Stimulated activated CD4-positive, alpha-beta T cell treated with anti-CD3 and anti-CD28 coated beads, TNF-alpha, amount 100 ng/mL, for 4 hours (primary cell): Measurements from ENCODE around the gene ADH1C.
"Not testable (repeated sequence)": the region's sequence is repeated elsewhere in the genome, so short reads cannot be mapped to it uniquely, and the experiment has no call there.

Experiments used
- DNase-seq, 3 experiments: peaks; one replicate each; pipeline ENCODE4 v3.0.0-alpha.2; 2020; ENCODE audit warnings: low read depth in 3 of 3

Gene ADH1C

DNA sequence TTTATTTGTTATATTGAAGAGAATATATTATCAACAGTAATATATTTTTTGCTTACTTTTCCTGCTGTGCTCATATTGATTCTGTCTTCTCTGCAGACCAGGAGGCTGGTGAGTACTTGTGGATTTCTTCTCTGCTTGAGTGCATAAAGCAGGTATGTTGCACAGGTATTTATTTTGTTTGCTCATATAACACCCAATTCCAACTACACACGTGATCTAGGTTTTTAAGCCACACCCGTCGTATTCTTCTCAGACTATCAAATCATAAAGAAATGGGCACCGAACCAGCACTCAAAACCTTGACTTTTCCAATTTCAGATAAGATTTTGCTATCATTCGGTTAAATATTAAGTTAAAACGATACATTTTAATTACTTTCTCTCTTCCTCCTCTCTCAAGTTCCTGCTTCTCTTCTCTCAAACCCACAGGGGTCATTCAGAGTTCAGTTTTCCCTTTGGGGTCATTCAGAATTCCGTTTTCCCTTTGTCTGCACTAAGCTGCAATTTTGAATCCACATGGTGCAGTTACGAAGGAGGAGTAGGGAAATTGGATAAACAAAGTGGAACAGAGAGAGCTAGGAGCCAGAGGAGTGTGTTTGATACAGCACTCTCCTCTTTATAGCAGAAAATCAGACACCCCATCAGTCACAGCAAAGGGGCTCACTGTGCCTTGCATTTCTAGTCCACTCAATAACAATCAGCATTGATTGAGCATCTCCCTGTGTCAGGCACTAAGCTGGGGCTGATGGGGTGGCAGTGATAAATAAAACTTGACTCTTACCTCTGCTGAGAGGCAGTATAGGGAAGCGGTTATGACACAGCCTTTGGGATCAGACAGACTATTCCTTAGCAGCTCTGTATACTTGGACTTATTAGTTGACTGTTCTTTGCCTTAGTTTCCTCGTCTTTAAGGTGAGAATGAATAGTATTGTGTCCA lies at the start of gene ADH1C:
ADH1C (minus strand) TSS at position 145 of the 936 bp plus-strand sequence; CDS start at position 74, 71 bp downstream.
- no peak for DNase-seq

DNA sequence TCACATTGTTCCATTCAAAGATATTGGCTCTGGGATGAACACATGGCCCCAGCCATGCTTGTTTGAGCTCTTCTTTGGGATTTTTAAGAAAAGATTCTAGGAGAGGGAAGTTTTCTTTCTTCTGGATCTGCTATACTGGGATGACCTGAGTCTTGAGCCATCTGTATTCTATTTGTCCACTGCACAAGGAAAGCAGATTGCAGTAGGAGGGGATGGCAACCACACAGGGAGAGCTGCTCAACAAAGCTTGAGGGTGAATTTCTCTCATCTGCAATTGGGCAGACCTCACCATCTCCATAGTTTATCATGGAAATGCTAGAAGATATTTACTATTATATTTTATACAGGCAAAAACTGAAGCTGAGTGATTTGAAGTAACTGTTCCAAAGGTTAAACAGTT lies 48.3 kb upstream of the ADH1C start:
- DNase-seq: no peak

DNA sequence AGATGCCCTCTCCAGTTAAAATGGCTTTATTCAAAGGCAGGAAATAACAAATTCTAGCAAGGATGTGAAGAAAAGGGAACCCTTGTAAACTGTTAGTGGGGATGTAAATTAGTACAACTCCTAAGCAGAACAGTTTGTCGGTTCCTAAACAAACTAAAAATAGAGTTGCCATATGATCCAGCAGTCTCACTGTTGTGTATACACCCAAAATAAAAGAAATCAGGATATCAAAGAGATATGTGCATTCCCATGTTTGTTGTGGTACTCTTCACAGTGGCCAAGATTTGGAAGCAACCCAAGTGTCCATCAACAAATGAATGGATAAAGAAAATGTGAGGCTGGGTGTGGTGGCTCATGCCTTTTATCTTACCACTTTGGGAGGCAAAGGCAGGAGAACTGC lies 46.5 kb upstream of the ADH1C start:
- no peak for DNase-seq

DNA sequence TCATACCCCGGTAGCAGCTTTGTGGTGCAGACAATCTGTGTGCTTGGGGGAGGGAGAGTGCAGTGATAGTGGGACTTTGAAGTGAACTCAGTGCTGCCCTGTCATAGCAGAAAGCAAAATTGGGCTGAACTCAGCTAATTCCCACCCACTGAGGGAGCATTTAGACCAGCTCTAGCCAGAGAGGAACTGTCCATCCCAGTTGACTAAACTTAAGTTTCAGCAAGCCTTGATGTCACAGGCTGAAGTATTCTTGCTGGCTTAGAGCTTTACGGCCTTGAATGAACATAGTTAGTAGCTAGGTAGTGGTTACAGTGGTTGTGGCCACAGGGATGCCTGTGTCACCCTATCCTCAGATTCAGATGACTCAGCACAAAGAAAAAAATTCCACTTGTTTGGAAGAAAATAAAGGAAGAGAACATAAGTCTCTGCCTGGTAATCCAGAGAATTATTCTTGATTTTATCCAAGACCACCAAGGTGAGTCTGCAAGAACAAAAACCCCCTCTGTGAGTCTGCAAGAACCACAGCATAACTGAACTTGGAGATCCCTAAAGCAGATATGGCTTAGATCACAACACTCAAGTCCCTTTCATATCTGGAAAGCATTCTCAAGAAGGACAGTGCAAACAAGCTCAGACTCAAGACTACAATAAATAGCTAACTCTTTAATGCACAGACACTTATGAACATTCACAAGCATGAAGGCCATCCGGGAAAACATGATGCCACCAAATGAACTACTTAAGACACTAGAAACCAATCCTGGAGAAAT lies 43.2 kb upstream of the ADH1C start:
- DNase-seq: no peak

DNA sequence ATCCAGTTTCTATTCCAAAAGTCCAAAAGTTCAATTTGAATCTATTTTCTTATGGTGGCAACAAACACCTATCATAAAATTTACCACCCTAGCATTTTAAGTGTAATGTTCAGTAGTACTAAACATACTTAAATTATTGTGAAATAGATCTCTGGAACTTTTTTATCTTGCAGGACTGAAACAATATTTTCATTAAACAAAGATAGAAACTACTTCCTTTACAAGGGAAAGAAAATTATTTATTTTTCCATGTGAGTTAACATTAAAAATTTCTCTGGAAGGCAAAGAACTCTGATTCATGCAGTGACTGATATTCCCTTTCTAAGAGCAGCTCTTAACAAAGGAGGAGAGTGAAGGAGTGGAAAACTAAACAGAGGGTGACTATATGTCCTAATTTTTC lies 42.4 kb upstream of the ADH1C start:
- DNase-seq: no peak

DNA sequence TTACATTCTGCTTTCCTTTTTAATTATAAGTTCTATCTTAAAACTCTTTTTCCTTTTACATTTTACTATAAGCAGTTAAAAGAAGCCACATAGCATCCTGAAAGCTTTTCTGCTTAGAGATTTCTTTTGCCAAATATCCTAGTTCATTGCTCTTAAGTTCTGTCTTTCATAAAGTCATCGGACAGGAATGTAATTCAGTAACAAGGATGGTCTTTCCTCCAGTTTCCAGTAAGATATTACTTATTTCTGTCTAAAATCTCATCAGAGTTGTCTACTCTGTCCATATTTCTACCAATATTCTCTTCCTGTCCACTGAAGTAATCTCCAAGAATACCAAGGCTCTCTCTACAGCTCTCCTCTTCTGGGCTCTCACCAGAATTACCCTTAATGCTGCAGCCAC lies 37.5 kb upstream of the ADH1C start:
- no peak for DNase-seq

DNA sequence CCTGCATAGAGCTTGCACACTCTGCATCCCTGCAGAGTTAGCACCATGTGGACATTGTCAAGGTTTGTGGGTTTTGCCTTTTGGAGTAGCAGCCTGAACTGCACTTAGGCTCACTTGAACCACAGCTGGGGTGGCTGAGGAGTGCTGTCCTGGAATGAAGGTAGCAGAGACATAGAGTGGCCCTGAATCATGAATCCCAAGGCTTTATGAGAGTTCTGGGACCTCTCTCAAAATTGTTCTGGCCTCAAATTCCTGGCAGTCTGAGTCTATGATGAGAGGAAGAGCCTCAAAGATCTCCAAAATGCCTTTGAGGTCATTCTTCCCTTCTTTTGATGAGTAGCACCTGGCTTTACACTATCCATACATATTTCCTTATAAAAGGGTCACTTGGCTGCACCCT lies 37.1 kb upstream of the ADH1C start:
- DNase-seq: no peak

DNA sequence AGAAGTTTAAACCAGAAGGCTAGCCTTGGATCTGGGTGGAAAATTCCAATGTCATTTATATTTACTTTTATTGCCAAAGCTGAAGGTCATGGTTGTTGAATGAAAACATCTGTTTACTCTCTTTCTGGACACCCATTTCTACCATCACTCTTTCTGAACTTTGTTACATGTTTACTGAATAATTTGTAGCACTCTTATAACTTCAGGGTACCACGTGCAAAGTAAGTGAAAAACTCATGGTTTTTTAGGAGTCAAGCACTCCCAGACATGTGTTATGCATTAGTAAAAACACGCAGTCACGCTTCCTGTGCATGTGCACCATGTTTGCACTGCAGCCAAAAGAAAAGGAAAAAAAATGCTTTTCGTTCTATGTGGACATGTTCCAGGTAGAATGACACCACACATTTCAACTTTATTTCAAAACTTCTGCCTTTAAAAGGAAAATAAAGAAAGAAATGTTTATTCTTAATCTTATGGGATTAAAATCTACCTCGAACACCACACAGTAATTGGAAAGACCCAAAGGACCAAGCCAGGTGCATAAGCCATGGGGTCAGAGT lies 31.4 kb upstream of the ADH1C start:
- no peak for DNase-seq

DNA sequence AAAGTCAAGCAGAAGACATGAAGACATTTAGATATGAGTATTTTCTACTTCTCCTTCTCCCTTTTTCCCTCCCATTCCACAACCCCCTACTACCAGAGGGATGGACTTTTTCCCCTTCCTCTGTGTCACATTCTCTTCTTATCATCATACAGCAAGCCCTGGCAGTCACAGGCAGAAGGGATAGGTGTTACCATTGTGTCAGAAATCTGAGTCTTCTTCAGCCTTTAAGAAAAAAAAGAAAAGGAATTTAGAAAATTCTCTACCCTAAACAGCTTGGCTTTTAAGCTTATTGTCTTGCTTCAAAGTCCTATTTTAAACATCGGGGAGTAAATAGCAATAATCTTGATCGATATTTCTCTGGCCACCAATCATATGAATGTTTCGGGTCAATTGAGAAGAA lies 30.9 kb upstream of the ADH1C start:
- DNase-seq: no peak

DNA sequence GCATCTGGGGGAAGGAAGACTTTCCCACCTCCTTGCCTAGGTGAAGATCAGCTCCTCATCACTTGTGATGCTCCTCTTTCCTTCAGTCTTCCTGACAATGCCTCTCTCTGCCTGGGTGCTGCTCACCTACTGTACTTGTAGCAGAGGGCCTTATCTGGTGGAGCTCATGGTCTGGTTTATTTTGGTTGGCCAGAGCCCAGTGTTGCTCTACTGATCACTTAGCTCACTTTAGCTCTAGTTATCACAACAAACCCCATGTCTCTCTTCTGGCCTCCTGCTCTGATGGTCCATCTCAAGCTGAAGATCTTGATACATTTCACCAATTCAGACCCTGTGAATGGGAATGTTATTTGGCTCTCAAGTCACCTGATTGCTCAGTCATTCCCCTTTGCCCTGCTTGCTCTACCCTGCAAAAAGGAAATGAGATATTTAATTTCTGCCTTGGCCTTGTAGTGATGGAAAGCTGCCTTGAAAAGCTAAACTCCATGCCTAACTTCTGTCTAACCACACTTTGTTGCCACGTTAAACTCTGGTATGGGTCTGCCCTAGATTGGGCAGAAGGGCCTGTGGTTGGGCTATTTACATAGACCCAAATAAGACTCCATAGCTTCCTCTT lies 30.3 kb upstream of the ADH1C start:
- DNase-seq: no peak

DNA sequence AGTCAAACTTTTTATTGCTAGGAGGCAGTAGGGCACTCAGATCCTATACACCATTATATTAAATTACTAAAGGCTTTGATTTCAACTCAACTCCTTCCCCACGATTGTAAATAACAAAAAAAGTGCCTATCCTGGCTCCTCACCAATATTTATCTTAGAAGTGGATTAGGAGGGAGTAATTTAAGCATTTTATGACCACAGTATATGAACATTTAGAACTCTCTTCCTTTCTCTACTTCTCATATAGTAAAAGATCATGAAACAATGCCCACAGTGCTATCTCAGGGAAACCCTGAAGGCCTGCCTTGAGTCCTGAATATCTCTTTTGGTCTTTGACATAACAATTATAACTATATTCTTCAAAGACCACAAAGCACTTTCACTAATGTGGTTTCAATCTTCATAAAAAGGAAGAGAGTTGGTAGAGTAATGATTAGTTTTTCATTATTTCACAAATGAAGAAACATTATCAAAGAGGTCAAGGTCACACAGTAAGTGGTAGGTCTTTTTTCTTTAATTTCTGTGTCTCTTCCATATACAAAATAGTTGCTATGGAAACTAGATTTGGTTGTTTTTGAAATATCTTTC lies 29.1 kb upstream of the ADH1C start:
- no peak for DNase-seq

DNA sequence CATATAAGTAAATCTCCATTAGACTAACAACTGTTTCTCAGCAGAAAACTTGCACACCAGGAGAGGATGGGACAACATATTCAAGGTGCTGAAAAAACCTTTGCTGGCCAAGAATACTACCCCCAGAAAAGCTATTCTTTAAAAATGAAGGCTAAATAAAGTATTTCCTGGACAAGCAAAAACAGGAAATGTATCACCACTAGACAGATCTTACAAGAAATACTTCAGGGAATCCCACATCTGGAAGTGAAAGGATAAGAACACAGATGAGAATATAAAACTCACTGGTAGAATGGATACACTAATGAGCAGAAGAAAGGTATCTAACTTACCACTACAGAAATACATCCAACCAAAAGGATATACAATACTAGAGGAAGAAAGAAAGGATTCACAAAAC lies 27.0 kb upstream of the ADH1C start:
- no peak for DNase-seq

DNA sequence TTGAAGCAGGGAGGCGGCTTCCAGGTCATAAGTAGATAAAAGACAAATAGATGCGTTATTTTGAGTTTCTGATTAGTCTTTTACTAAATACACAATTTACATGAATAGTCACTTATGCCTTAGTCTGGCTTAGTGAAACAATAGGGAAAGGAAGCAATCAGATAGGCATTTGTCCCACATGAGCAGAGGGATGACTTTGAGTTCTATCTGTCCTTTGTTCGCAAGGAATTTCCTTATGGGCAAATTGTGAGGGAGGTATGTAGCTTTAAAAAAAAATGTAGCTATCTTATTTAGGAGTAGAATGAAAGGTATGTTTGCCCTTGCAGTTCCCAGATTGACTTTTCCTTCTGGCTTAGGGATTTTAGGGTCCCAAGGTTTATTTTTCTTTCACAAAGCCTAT lies 26.3 kb upstream of the ADH1C start:
- DNase-seq: no peak

DNA sequence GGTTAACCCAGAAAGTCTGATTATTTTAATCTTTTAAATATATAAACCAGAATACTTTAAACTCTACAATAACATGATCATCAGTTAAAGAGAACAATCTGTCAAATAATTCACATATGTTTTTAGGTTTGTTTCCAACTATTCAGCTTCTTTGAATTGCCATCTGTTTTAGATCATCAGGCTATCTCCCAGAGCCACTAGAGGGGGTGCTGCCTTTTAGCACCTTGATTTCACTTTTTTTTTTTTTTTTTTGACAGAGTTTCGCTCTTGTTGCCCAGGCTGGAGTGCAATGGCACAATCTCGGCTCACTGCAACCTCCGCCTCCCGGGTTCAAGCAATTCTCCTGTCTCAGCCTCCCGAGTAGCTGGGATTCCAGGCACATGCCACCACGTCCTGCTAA lies 24.8 kb upstream of the ADH1C start:
- DNase-seq: not testable (repeated sequence)

DNA sequence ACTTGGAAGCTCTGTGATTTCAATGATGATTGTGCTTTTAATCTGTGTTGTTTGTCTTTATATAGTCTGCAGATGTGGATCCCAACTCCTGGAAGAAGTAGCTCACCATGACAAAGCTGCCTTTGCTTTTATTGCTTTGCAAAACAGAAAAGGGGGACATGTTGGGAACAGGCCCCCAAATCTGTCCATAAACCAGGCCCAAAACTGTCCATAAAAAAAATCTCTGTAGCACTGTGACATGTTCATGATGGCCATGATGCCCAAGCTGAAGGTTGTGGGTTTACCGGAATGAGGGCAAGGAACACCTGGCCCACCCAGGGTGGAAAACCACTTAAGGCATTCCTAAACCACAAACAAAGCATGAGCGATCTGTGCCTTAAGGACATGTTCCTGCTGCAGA lies 19.9 kb upstream of the ADH1C start:
- not testable (repeated sequence) for DNase-seq

DNA sequence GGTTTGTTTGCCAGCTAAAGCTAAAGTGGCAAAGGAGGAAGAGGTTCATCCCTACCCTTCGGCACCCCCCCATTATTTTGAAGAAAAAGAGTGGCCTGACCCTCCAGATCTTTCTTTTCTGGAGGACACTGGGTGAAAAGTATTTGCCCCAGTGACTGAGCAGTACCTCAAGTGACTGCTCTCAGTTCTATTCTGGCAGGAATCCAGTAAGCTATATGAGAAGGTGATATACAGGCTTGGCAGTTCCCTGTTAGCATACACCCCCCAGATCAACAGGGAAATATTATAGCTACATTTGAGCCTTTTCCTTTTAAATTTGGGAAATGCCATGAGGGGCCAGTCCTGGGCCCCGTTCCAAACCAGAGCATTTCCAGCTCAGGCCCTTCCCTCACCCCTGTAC lies 15.3 kb upstream of the ADH1C start:
- not testable (repeated sequence) for DNase-seq

DNA sequence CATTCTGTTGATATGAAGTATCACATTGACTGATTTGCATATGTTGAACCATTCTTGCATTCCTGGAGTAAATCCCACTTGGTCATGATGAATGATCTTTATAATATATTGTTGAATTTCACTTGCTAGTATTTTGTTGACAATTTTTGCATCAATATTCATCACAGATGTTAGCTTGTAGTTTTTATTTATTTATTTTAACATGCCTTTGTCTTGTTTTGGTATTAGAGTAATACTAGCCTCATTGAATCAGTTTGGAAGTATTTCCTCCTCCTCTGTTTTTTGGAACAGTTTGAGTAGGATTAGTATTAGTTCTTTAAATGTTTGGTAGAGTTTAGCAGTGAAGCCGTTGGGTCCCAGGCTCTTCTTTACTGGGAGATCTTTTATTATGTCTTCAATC lies 13.9 kb upstream of the ADH1C start:
- DNase-seq: no peak

DNA sequence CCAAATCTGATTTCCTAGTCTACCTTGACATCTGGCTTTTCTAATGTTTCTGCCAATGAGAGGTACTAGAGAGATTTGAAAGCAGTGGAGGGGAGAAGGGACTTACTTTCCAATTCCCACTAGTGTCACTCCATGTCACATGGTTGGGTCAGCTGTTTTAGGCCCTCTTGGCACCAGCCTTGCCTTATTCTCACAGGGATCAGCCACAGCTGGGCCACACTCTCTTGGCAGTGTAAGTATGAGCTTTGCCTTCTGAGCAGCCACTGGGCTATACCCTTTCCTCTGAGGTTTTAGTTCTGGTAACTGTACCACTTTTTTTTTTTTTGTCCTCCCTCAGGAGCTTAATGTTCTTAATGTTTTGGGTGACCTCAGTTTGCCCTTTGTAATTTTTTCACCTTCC lies 10.2 kb upstream of the ADH1C start:
- DNase-seq: no peak

DNA sequence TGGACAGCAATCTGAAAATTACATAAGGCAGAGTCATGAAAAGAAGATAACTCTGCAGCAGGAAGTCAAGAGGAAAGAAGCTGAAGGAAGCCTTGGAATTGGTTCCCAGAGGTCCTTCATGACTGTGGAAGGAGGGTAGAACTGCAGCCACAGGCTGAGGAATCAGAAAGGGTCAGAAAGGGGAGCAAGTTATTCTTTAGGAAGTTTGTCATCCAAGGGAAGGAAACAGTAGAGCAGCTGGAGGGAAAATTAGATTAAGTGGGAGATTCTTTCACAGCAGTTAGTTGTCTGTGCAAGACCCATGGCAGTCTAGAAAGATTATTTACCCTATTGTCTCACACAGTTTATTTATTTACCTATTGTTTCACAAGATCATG lies 9.3 kb upstream of the ADH1C start:
- no peak for DNase-seq

DNA sequence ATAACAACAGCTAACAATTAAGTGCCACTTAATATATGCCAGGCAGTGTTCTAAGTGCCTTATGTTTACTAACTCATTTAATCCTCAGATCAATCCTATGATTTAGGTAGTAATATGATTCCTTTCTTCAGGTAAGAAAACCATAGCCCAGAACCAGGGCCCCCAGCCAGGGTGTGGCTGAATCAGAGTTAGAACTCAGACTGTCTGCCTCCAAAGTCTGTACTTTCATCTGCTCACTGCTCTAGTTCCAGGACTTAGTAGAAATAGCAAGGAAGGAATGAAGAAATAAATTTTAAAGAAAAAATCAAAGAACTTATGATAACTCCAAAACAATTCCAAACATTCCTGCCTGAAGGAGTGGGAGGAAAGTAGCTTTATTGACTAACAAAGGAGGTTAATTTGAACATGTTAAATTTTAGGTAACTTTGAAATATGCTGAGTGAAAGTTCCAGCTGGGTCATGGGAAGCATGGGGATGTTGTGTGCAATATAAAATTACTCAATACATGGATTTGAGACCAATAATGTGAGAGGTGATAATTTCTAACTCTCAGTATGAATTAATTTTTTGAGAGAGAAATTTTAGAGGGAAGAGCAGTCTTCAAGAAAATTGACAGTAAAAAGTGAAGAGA lies 8.8 kb upstream of the ADH1C start:
- no peak for DNase-seq

DNA sequence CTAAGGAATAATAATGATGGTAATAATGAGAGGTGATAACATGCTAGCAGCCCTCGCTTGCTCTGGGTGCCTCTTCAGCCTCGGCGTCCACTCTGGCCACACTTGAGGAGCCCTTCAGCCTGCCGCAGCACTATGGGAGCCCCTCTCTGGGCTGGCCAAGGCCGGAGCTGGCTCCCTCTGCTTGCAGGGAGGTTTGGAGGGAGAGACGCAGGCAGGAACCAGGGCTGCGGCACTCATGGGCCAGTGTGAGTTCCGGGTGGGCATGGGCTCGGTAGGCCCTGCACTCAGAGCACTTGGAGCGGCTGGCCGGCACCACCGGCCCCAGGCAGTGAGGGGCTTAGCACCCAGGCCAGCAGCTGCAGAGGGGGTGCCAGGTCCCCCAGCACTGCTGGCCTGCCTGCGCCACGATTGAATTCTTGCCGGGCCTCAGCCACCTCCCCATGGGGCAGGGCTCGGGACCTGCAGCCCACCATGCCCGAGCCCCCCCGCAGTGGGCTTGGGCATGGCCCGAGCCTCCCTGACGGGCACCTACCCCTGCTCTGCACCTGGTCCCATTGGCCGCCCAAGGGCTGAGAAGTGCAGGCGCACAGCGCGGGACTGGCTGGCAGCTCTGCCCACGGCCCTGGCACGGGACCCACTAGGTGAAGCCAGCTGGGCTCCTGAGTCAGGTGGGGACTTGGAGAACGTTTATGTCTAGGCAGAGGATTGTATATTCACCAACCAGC lies 7.1 kb upstream of the ADH1C start:
- DNase-seq: no peak
